HFFc6 (cell line): ENCODE measurements around the gene DGKQ. TPM values are rescaled to one million over a fixed set of nuclear protein-coding genes. Genes with fewer than 3 reads are reported as not detected.

Experiments
- DNase-seq: peaks from one replicate; pipeline ENCODE4 v3.0.0-alpha.2; 2018
- H3K27ac Mint-ChIP-seq: 2 replicates; pipeline ENCODE4 v1.8.0; 2020; ENCODE audit warnings: mild to moderate bottlenecking, mixed read lengths
- H3K27me3 Mint-ChIP-seq: 2 replicates; pipeline ENCODE4 v1.8.0; 2021; ENCODE audit warnings: mild to moderate bottlenecking, moderate library complexity, mixed read lengths; ENCODE audit not compliant: insufficient read depth
- H3K36me3 Mint-ChIP-seq: 2 replicates; pipeline ENCODE4 v1.8.0; 2021; ENCODE audit warnings: low read depth, mixed read lengths
- H3K4me1 Mint-ChIP-seq: 2 replicates; pipeline ENCODE4 v1.8.0; 2020; ENCODE audit warnings: low read depth, mixed read lengths
- H3K4me3 Mint-ChIP-seq: 2 replicates; pipeline ENCODE4 v1.8.0; 2020; ENCODE audit warnings: mild to moderate bottlenecking, moderate library complexity, mixed read lengths
- H3K9me3 Mint-ChIP-seq: 2 replicates; pipeline ENCODE4 v1.8.0; 2020; ENCODE audit warnings: mild to moderate bottlenecking, mixed read lengths
- CTCF ChIP-seq: fragments of 200-600 bp; sonication (generic); IDR thresholded peaks from 2 replicates; pipeline ENCODE4 v1.5.0; 2021; ENCODE audit warnings: antibody characterized with exemption, mild to moderate bottlenecking
- total RNA-seq, 6 experiments: library from RNA; stranded (reverse); fragmentation: NEBNext Ultra II Directional; extraction: Animal tissue kit (Norgen Biotek cat#: 25700); gene quantifications; 2 replicates in 1 of 6; 3 replicates in 5 of 6; pipeline ENCODE4 v1.2.3, GENCODE V29; 2021

DGKQ gene
- total RNA-seq, 6 experiments from 2014 or later = 11.3 to 14.9 (median 13.1) TPM

- no peaks in the 10 kb centered on the region for H3K4me1 Mint-ChIP-seq
- no peak overlapping the region for H3K27ac Mint-ChIP-seq
- H3K9me3 Mint-ChIP-seq = peaks cover 4% of the 10 kb centered on the region
- H3K36me3 Mint-ChIP-seq = peaks cover 28% of the 10 kb centered on the region
- DNase-seq = no peak
- TF ChIP-seq CTCF = no peak
- no peaks in the 10 kb centered on the region; the same call in none of the 2 replicates for H3K27me3 Mint-ChIP-seq
- H3K4me3 Mint-ChIP-seq = no peak overlapping the region
Measured at GRCh38 chr4:909821-910220, 63.5 kb downstream of the DGKQ start.

- peaks cover 4% of the 10 kb centered on the region for H3K9me3 Mint-ChIP-seq
- H3K27ac Mint-ChIP-seq = no peak overlapping the region
- TF ChIP-seq CTCF = no peak
- H3K27me3 Mint-ChIP-seq = no peaks in the 10 kb centered on the region; the same call in none of the 2 replicates
- no peak for DNase-seq
- no peaks in the 10 kb centered on the region for H3K4me1 Mint-ChIP-seq
- H3K4me3 Mint-ChIP-seq = no peak overlapping the region
- peaks cover 31% of the 10 kb centered on the region for H3K36me3 Mint-ChIP-seq
Measured at GRCh38 chr4:909131-909571, 64.2 kb downstream of the DGKQ start.

Other genes starting within 250 kb of the DGKQ start
- gene CPLX1, start 147.4 kb downstream of the DGKQ start, total RNA-seq = under 1 TPM in 5 of 6 experiments, not detected in 1; 0.12 to 0.32 (median 0.20) TPM
- 10 to 100 TPM; 65.8 to 72.9 (median 69.1) TPM for gene GAK, start 41.3 kb downstream of the DGKQ start, total RNA-seq
- 10 to 100 TPM; 27.8 to 41.8 (median 34.1) TPM for gene TMEM175, start 41.1 kb downstream of the DGKQ start, total RNA-seq
- gene IDUA, start 13.5 kb upstream of the DGKQ start, total RNA-seq = 10 to 100 TPM; 20.9 to 40.3 (median 23.3) TPM
- under 1 TPM in 3 of 6 experiments, not detected in 3; 0.16 to 0.38 (median 0.19) TPM for gene SLC26A1, start 19.8 kb upstream of the DGKQ start, total RNA-seq
- 10 to 100 TPM; 15.4 to 40.8 (median 17.3) TPM for gene FGFRL1, start 38.1 kb upstream of the DGKQ start, total RNA-seq
- gene RNF212, start 140.0 kb upstream of the DGKQ start, total RNA-seq = not detected
- gene SPON2, start 199.0 kb upstream of the DGKQ start, total RNA-seq = 10 to 100 TPM; 12.0 to 53.5 (median 48.2) TPM